H9 (cell line): ENCODE data around the gene MEIS2. TPM values are rescaled to one million over a fixed set of nuclear protein-coding genes. Genes with fewer than 3 reads are reported as not detected.

Experiments
- DNase-seq: peaks from one replicate; pipeline ENCODE4 v3.0.0-alpha.2; 2017
- H2AFZ ChIP-seq: one replicate; pipeline ENCODE4 v1.6.1; 2013; ENCODE audit warnings: mild to moderate bottlenecking, low read length, control low read depth, moderate library complexity
- H2AK5ac ChIP-seq: 2 replicates; pipeline ENCODE4 v1.6.1; 2013; ENCODE audit warnings: low read length, control low read depth, mixed read lengths; ENCODE audit not compliant: insufficient read length
- H2BK120ac ChIP-seq: one replicate; pipeline ENCODE4 v1.6.1; 2013; ENCODE audit warnings: low read depth, mild to moderate bottlenecking, low read length, control low read depth, inconsistent platforms; ENCODE audit not compliant: poor library complexity, severe bottlenecking
- H2BK12ac ChIP-seq: 2 replicates; pipeline ENCODE4 v1.6.1; 2013; ENCODE audit warnings: low read length, control low read depth, mixed read lengths, low read depth; ENCODE audit not compliant: insufficient read length
- H2BK15ac ChIP-seq: 2 replicates; pipeline ENCODE4 v1.6.1; 2013; ENCODE audit warnings: low read depth, low read length, control low read depth
- H2BK20ac ChIP-seq: one replicate; pipeline ENCODE4 v1.6.1; 2013; ENCODE audit warnings: low read depth, mild to moderate bottlenecking, low read length, control low read depth, inconsistent platforms; ENCODE audit not compliant: poor library complexity, severe bottlenecking
- H2BK5ac ChIP-seq: 2 replicates; pipeline ENCODE4 v1.6.1; 2013; ENCODE audit warnings: low read length, control low read depth, mixed read lengths; ENCODE audit not compliant: insufficient read length
- H3K14ac ChIP-seq: 2 replicates; pipeline ENCODE4 v1.6.1; 2013; ENCODE audit warnings: low read length, control low read depth; ENCODE audit not compliant: insufficient read depth
- H3K18ac ChIP-seq: 2 replicates; pipeline ENCODE4 v1.6.1; 2013; ENCODE audit warnings: low read depth, mild to moderate bottlenecking, mixed read lengths, low read length, control low read depth; ENCODE audit not compliant: insufficient read length
- H3K23ac ChIP-seq: 2 replicates; pipeline ENCODE4 v1.6.1; 2013; ENCODE audit warnings: low read length, control low read depth, mixed read lengths, low read depth; ENCODE audit not compliant: insufficient read length
- H3K23me2 ChIP-seq: 2 replicates; pipeline ENCODE4 v1.6.1; 2013; ENCODE audit warnings: low read depth, mild to moderate bottlenecking, mixed read lengths, low read length, control low read depth; ENCODE audit not compliant: insufficient read length, poor library complexity, severe bottlenecking
- H3K27ac ChIP-seq: 2 replicates; pipeline ENCODE4 v1.5.1; 2013; ENCODE audit warnings: low read length, control low read depth, mixed read lengths, low read depth; ENCODE audit not compliant: insufficient read length
- H3K27me3 ChIP-seq: 2 replicates; pipeline ENCODE4 v1.6.1; 2013; ENCODE audit warnings: low read length, control low read depth, inconsistent platforms; ENCODE audit not compliant: insufficient read depth
- H3K4ac ChIP-seq: 2 replicates; pipeline ENCODE4 v1.6.1; 2013; ENCODE audit warnings: low read depth, mild to moderate bottlenecking, control low read depth, inconsistent platforms, low read length, moderate library complexity
- H3K4me1 ChIP-seq: 2 replicates; pipeline ENCODE4 v1.6.1; 2013; ENCODE audit warnings: low read length, control low read depth, inconsistent platforms; ENCODE audit not compliant: insufficient read depth
- H3K4me2 ChIP-seq: 2 replicates; pipeline ENCODE4 v1.6.1; 2013; ENCODE audit warnings: low read length, control low read depth, mixed read lengths; ENCODE audit not compliant: insufficient read length, insufficient read depth
- H3K56ac ChIP-seq: 2 replicates; pipeline ENCODE4 v1.6.1; 2013; ENCODE audit warnings: low read depth, mild to moderate bottlenecking, mixed read lengths, low read length, control low read depth; ENCODE audit not compliant: insufficient read length
- H3K79me1 ChIP-seq: 2 replicates; pipeline ENCODE4 v1.6.1; 2013; ENCODE audit warnings: low read depth, mild to moderate bottlenecking, moderate library complexity, low read length, control low read depth, inconsistent platforms; ENCODE audit not compliant: insufficient read depth, poor library complexity, severe bottlenecking
- H3K79me2 ChIP-seq: 2 replicates; pipeline ENCODE4 v1.6.1; 2013; ENCODE audit warnings: low read length, control low read depth, inconsistent platforms; ENCODE audit not compliant: insufficient read depth
- H3K9ac ChIP-seq: 2 replicates; pipeline ENCODE4 v1.6.1; 2013; ENCODE audit warnings: low read length, control low read depth, mixed read lengths; ENCODE audit not compliant: insufficient read length; ENCODE audit errors: extremely low read depth
- H3K9me3 ChIP-seq: one replicate; pipeline ENCODE4 v1.6.1; 2013; ENCODE audit warnings: low read depth, low read length, inconsistent platforms; ENCODE audit not compliant: control insufficient read depth
- H3T11ph ChIP-seq: one replicate; pipeline ENCODE4 v1.6.1; 2013; ENCODE audit warnings: mild to moderate bottlenecking, low read length, control low read depth, inconsistent platforms
- H4K20me1 ChIP-seq: one replicate; pipeline ENCODE4 v1.6.1; 2013; ENCODE audit not compliant: control insufficient read depth, insufficient read length, insufficient read depth
- H4K5ac ChIP-seq: 2 replicates; pipeline ENCODE4 v1.6.1; 2013; ENCODE audit warnings: low read depth, mild to moderate bottlenecking, mixed read lengths, low read length, control low read depth; ENCODE audit not compliant: insufficient read length
- H4K8ac ChIP-seq: replicated peaks from 2 replicates; pipeline ENCODE4 v1.6.1; 2013; ENCODE audit warnings: low read length, control low read depth, mixed read lengths, low read depth; ENCODE audit not compliant: insufficient read length
- H4K91ac ChIP-seq: 2 replicates; pipeline ENCODE4 v1.6.1; 2013; ENCODE audit warnings: low read depth, mild to moderate bottlenecking, moderate library complexity, mixed read lengths, low read length, control low read depth; ENCODE audit not compliant: insufficient read length
- H3K27ac Mint-ChIP-seq, 3 experiments: 2 replicates in 2 of 3; 3 replicates in 1 of 3; pipeline ENCODE4 v1.8.0; 2020 to 2021; ENCODE audit warnings: mixed read lengths in 3 of 3, mild to moderate bottlenecking in 1 of 3, moderate library complexity in 1 of 3
- H3K27me3 Mint-ChIP-seq: 2 replicates; pipeline ENCODE4 v1.8.0; 2021; ENCODE audit warnings: low read depth, mild to moderate bottlenecking, moderate library complexity, mixed read lengths
- H3K36me3 Mint-ChIP-seq, 3 experiments: 2 replicates in 2 of 3; 3 replicates in 1 of 3; pipeline ENCODE4 v1.8.0; 2020 to 2021; ENCODE audit warnings: low read depth in 3 of 3, mixed read lengths in 3 of 3; ENCODE audit not compliant: insufficient read depth in 1 of 3
- H3K4me1 Mint-ChIP-seq, 2 experiments: 2 replicates each; pipeline ENCODE4 v1.8.0; 2020; ENCODE audit warnings: mixed read lengths in 2 of 2
- H3K4me3 Mint-ChIP-seq, 2 experiments: 2 replicates in 1 of 2; 3 replicates in 1 of 2; pipeline ENCODE4 v1.8.0; 2020 to 2021; ENCODE audit warnings: mild to moderate bottlenecking in 2 of 2, mixed read lengths in 2 of 2, moderate library complexity in 1 of 2
- H3K9me3 Mint-ChIP-seq, 2 experiments: 2 replicates in 1 of 2; 3 replicates in 1 of 2; pipeline ENCODE4 v1.8.0; 2020; ENCODE audit warnings: mild to moderate bottlenecking in 2 of 2, mixed read lengths in 2 of 2, moderate library complexity in 1 of 2
- CTCF ChIP-seq: fragments of 200-600 bp; sonication (generic); conservative IDR thresholded peaks from 3 replicates; pipeline ENCODE4 v1.8.0; 2021; ENCODE audit warnings: antibody characterized with exemption, mild to moderate bottlenecking
- WGBS: extraction: QIAGEN DNeasy Blood & Tissue Kit; methylation state at CpG from one replicate; pipeline ENCODE4 v1.1.7; 2013; ENCODE audit warnings: missing lambda C conversion rate, low lambda C conversion rate, mixed read lengths; ENCODE audit not compliant: insufficient read length; ENCODE audit errors: extremely low coverage; 5-methylcytosine and 5-hydroxymethylcytosine counted together
- total RNA-seq: library from RNA; stranded (reverse); gene quantifications from 2 replicates; pipeline ENCODE4 v1.2.1, GENCODE V29; 2021

MEIS2 gene
- total RNA-seq, 1 experiment from 2014 or later: 0.35 TPM

- no peak for DNase-seq
- Mint-ChIP-seq H3K27ac (no peak overlapping the region), H3K36me3 (no peaks in the 10 kb centered on the region), H3K9me3 (peaks cover 0 to 9% of the 10 kb centered on the region in 2 experiments; a peak in 2 of 5 replicates), H3K4me3 (peak overlapping the region; percentile 49 to 96), H3K4me1 (peaks cover 75 to 80% of the 10 kb centered on the region in 2 experiments), H3K27me3 (peaks cover 96% of the 10 kb centered on the region)
- Histone ChIP-seq H3K23me2 (peaks cover 55% of the 10 kb centered on the region), H4K5ac (no peak overlapping the region), H2AK5ac (no peak overlapping the region), H2BK5ac (no peak overlapping the region), H3K27ac (no peak overlapping the region), H3K27me3 (peaks cover 68% of the 10 kb centered on the region), H3K14ac (no peak overlapping the region), H3K18ac (no peak overlapping the region), H2AFZ (no peak overlapping the region), H4K8ac (no peak overlapping the region), H2BK120ac (no peak overlapping the region), H3K23ac (no peak overlapping the region), H2BK15ac (no peak overlapping the region), H3K9ac (no peak overlapping the region), H3K4ac (no peak overlapping the region), H3K4me2 (peak overlapping the region; percentile 92), H2BK20ac (no peak overlapping the region), H3K56ac (no peak overlapping the region), H4K20me1 (no peaks in the 10 kb centered on the region), H4K91ac (no peak overlapping the region), H3K4me1 (peaks cover 3% of the 10 kb centered on the region; the same call in 1 of the 2 replicates), H2BK12ac (no peak overlapping the region), H3T11ph (no peak overlapping the region), H3K9me3 (no peaks in the 10 kb centered on the region), H3K79me1 (no peaks in the 10 kb centered on the region), H3K79me2 (no peaks in the 10 kb centered on the region)
- TF ChIP-seq CTCF: no peak
- no CpG with 5 or more reads among the region's 19 CpGs for WGBS
Measured at GRCh38 chr15:37096558-37097143, 3.7 kb downstream of the MEIS2 start.
